Heart left ventricle (tissue), 13 donors: ENCODE data around the gene FUT8.

Experiments used
- POLR2A ChIP-seq, 2 donors: fragments of 450-650 bp; IDR thresholded peaks; one replicate each; pipeline ENCODE4 v1.6.1; 2017; ENCODE audit warnings: antibody characterized with exemption in 2 of 2, mild to moderate bottlenecking in 2 of 2, moderate library complexity in 2 of 2
- TF ChIP-seq, protein P1 (sequence below), 12 donors: fragments of 200-600 bp; sonication (generic) in 4 of 12; IDR thresholded peaks; one replicate each; pipeline versions ENCODE4 v1.5.0 to v1.8.0; 2018 to 2022; ENCODE audit warnings: antibody characterized with exemption in 12 of 12, mild to moderate bottlenecking in 5 of 12
- donor health status: ischemic (EF 13 %, LVEDD 7.1; RV severe dilation, severe dysfunction).
- donor health status: DM: no; HTN: yes; CAD: no.
- donor health status: DM: no; HTN: no; CAD: no.
- donor health status: ischemic (EF 25% LVEDD 6.9; RV normal size, moderate dysfunction).
- donor health status: ischemic (EF 25% LVEDD 5.7; RV mildly dilated, moderate dysfunction).
- donor health status: ischemic (EF 35%, LVEDD 5.7; RV mildly dilated, moderate dysfunction).
- donor health status: nonischemic (EF 11% LVEDD 7.7; RV severe dilation, severe dysfunction).
- donor health status: DM: yes; HTN: yes; CAD: no.
- donor health status: PGD.
- donor health status: ischemic (EF 29% LVEDD 5.4; RV normal size, mild dysfunction).
- donor health status: nonischemic (EF 23%, LVEDD 6.1; RV moderate dilation, normal function).

DNA sequence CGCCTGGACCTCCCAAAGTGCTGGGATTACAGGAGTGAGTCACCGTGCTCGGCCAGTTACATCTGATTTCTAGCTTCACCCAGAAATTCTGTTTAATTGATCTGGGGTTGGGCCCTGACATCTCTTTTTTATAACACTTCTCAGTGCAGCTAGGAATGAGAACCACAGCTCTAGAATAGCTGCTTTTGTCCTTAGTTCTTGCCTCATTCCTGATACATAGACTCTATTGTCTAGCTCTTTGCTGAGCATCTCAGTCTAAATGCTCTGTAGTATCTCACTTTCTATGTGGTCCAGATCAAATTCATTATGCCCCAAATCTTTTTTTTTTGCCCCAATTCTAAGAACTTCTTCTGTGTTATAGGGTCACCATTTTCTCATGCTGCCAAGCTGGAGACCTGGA is 29.9 kb upstream of the FUT8 start:
- TF ChIP-seq, protein P1, sequence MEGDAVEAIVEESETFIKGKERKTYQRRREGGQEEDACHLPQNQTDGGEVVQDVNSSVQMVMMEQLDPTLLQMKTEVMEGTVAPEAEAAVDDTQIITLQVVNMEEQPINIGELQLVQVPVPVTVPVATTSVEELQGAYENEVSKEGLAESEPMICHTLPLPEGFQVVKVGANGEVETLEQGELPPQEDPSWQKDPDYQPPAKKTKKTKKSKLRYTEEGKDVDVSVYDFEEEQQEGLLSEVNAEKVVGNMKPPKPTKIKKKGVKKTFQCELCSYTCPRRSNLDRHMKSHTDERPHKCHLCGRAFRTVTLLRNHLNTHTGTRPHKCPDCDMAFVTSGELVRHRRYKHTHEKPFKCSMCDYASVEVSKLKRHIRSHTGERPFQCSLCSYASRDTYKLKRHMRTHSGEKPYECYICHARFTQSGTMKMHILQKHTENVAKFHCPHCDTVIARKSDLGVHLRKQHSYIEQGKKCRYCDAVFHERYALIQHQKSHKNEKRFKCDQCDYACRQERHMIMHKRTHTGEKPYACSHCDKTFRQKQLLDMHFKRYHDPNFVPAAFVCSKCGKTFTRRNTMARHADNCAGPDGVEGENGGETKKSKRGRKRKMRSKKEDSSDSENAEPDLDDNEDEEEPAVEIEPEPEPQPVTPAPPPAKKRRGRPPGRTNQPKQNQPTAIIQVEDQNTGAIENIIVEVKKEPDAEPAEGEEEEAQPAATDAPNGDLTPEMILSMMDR (IDR thresholded peaks at IDR 0.05), result no peak
- no peak for TF ChIP-seq POLR2A (IDR thresholded peaks at IDR 0.05)
